HCT116 (cell line): Measurements from ENCODE around the gene WNT3A. TPM values are rescaled to one million over a fixed set of nuclear protein-coding genes. Genes with fewer than 3 reads are reported as not detected.

Experiments
- ATAC-seq: fragments of 200-7000 bp; cut with Tn5 transposase; 2 replicates; pipeline ENCODE4 v1.9.1; 2020; ENCODE audit warnings: mild to moderate bottlenecking, moderate library complexity
- BruUV-seq: library from RNA; stranded (reverse); fragments of 400-500 nt; replicated peaks from 2 replicates; lab custom pipeline; 2021; lab: Mats Ljungman, UMichigan
- CTCF ChIA-PET: fragments of 300-600 bp; sonication (Branson Sonifier 250); formaldehyde crosslinking; loops from one replicate; lab custom pipeline; 2021; ENCODE audit warnings: antibody characterized with exemption; lab: Charles Lee
- POLR2A ChIA-PET: fragments of 300-600, 350-600 bp; sonication (Branson Sonifier 250); formaldehyde crosslinking; loops from one replicate; lab custom pipeline; 2021; ENCODE audit warnings: antibody characterized with exemption; lab: Charles Lee
- RAD21 ChIA-PET, 2 experiments: fragments of 300-600 bp; sonication (Branson Sonifier 250); formaldehyde crosslinking; loops; one replicate each; lab custom pipeline; 2023; ENCODE audit warnings: low total read pairs in 2 of 2; ENCODE audit not compliant: uncharacterized antibody in 2 of 2, unreplicated experiment in 2 of 2, low non-redundant PET in 1 of 2; lab: Charles Lee
- DNase-seq: peaks from one replicate; pipeline ENCODE4 v3.0.0-alpha.2; 2010; ENCODE audit warnings: low read depth, low spot score
- H2AFZ ChIP-seq: fragments of 200-600 bp; shearing (Covaris generic), sonication (generic); 2 replicates; pipeline ENCODE4 v1.6.1; 2017; ENCODE audit warnings: low read depth, mixed run types, mixed read lengths, antibody characterized with exemption, low read length; ENCODE audit not compliant: poor library complexity, severe bottlenecking
- H3K27ac ChIP-seq: 2 replicates; pipeline ENCODE4 v1.5.1; 2012; ENCODE audit warnings: low read depth, low read length
- H3K27me3 ChIP-seq: fragments of 200-600 bp; sonication (generic); 2 replicates; pipeline ENCODE4 v1.6.1; 2016; ENCODE audit warnings: mixed run types, low read length, mixed read lengths; ENCODE audit not compliant: insufficient read depth
- H3K36me3 ChIP-seq, 2 experiments: fragments of 200-500 bp in 1 of 2; fragments of 200-600 bp in 1 of 2; sonication (Bioruptor generic) in 1 of 2; sonication (generic) in 1 of 2; 2 replicates each; pipeline versions ENCODE4 v1.5.1 to v1.6.1; 2014 to 2016; ENCODE audit warnings: low read length in 2 of 2, inconsistent platforms in 1 of 2, mixed read lengths in 1 of 2, mixed run types in 1 of 2; ENCODE audit not compliant: insufficient read depth in 2 of 2, control insufficient read depth in 1 of 2
- H3K4me1 ChIP-seq, 2 experiments: fragments of 200-600 bp in 1 of 2; sonication (generic) in 1 of 2; 2 replicates each; pipeline versions ENCODE4 v1.5.1 to v1.6.1; 2012 to 2017; ENCODE audit warnings: low read length in 2 of 2, inconsistent platforms in 1 of 2, mild to moderate bottlenecking in 1 of 2, mixed read lengths in 1 of 2, mixed run types in 1 of 2, moderate library complexity in 1 of 2; ENCODE audit not compliant: insufficient read depth in 2 of 2, control insufficient read depth in 1 of 2
- H3K4me2 ChIP-seq: fragments of 200-600 bp; sonication (generic); 2 replicates; pipeline ENCODE4 v1.6.1; 2017; ENCODE audit warnings: mixed run types, low read length, mixed read lengths
- H3K4me3 ChIP-seq, 2 experiments: fragments of 200-600 bp in 1 of 2; sonication (generic) in 1 of 2; replicated peaks in 1 of 2; 2 replicates each; pipeline ENCODE4 v1.5.1; 2011 to 2016; ENCODE audit warnings: low read length in 2 of 2, control low read depth in 1 of 2, low read depth in 1 of 2, mild to moderate bottlenecking in 1 of 2, mixed read lengths in 1 of 2, mixed run types in 1 of 2
- H3K79me2 ChIP-seq: fragments of 200-600 bp; sonication (generic); 2 replicates; pipeline ENCODE4 v1.6.1; 2017; ENCODE audit warnings: mild to moderate bottlenecking, mixed run types, low read length, moderate library complexity, mixed read lengths; ENCODE audit not compliant: insufficient read depth
- H3K9ac ChIP-seq: fragments of 200-600 bp; sonication (generic); 2 replicates; pipeline ENCODE4 v1.6.1; 2016; ENCODE audit warnings: low read length, mixed read lengths
- H3K9me2 ChIP-seq: fragments of 200-600 bp; sonication (generic), shearing (Covaris generic); 2 replicates; pipeline ENCODE4 v1.6.1; 2017; ENCODE audit warnings: mixed run types, mild to moderate bottlenecking, moderate library complexity; ENCODE audit not compliant: insufficient read depth
- H3K9me3 ChIP-seq, 2 experiments: fragments of 200-500 bp in 1 of 2; fragments of 200-600 bp in 1 of 2; sonication (Bioruptor generic) in 1 of 2; sonication (generic) in 1 of 2; 2 replicates each; pipeline ENCODE4 v1.6.1; 2014 to 2017; ENCODE audit warnings: low read length in 2 of 2, mixed read lengths in 2 of 2, inconsistent platforms in 1 of 2, low read depth in 1 of 2, mild to moderate bottlenecking in 1 of 2, mixed run types in 1 of 2, moderate library complexity in 1 of 2; ENCODE audit not compliant: control insufficient read depth in 1 of 2, insufficient read depth in 1 of 2
- H4K20me1 ChIP-seq: fragments of 200-600 bp; sonication (generic), shearing (Covaris generic); 2 replicates; pipeline ENCODE4 v1.6.1; 2017; ENCODE audit warnings: mixed run types, mild to moderate bottlenecking, moderate library complexity; ENCODE audit not compliant: insufficient read depth
- CBX3 ChIP-seq: IDR thresholded peaks from 2 replicates; pipeline ENCODE4 v1.6.1; 2012; ENCODE audit warnings: low read depth
- CEBPB ChIP-seq: IDR thresholded peaks from 2 replicates; pipeline ENCODE4 v1.6.1; 2012; ENCODE audit warnings: low read depth
- CTCF ChIP-seq, 3 experiments: fragments of 200-600 bp in 1 of 3; sonication (generic) in 1 of 3; IDR thresholded peaks in 2 of 3; conservative IDR thresholded peaks in 1 of 3; 2 replicates each; pipeline ENCODE4 v1.5.1; 2012 to 2017; ENCODE audit warnings: low read depth in 2 of 3, low read length in 2 of 3, antibody characterized with exemption in 1 of 3, borderline replicate concordance in 1 of 3, control low read depth in 1 of 3, mild to moderate bottlenecking in 1 of 3, mixed read lengths in 1 of 3, mixed run types in 1 of 3, moderate library complexity in 1 of 3; ENCODE audit not compliant: insufficient read depth in 1 of 3
- EGR1 ChIP-seq: IDR thresholded peaks from 2 replicates; pipeline ENCODE4 v1.6.1; 2012; ENCODE audit warnings: low read depth
- ELF1 ChIP-seq: IDR thresholded peaks from 2 replicates; pipeline ENCODE4 v1.6.1; 2012; ENCODE audit warnings: low read depth, borderline replicate concordance
- EZH2 ChIP-seq: fragments of 200-600 bp; sonication (generic); IDR thresholded peaks from 2 replicates; pipeline ENCODE4 v1.6.1; 2017; ENCODE audit warnings: antibody characterized with exemption, mixed run types
- EZH2phosphoT487 ChIP-seq: fragments of 200-600 bp; IDR thresholded peaks from 2 replicates; pipeline ENCODE4 v1.6.1; 2018; ENCODE audit warnings: antibody characterized with exemption, borderline replicate concordance
- FOSL1 ChIP-seq: IDR thresholded peaks from 2 replicates; pipeline ENCODE4 v1.6.1; 2012; ENCODE audit warnings: low read depth
- JUND ChIP-seq: IDR thresholded peaks from 2 replicates; pipeline ENCODE4 v1.6.1; 2012
- MAX ChIP-seq: IDR thresholded peaks from 2 replicates; pipeline ENCODE4 v1.6.1; 2012
- POLR2A ChIP-seq: IDR thresholded peaks from 2 replicates; pipeline ENCODE4 v1.7.0; 2011; ENCODE audit warnings: borderline replicate concordance; ENCODE audit not compliant: insufficient read depth, insufficient read length; ENCODE audit errors: extremely low read depth
- RAD21 ChIP-seq: IDR thresholded peaks from 2 replicates; pipeline ENCODE4 v1.6.1; 2012; ENCODE audit warnings: low read depth, mild to moderate bottlenecking
- REST ChIP-seq: IDR thresholded peaks from 2 replicates; pipeline ENCODE4 v1.6.1; 2012; ENCODE audit warnings: low read depth
- SIN3A ChIP-seq: IDR thresholded peaks from 2 replicates; pipeline ENCODE4 v1.6.1; 2012; ENCODE audit warnings: low read depth
- SP1 ChIP-seq: IDR thresholded peaks from 2 replicates; pipeline ENCODE4 v1.6.1; 2012; ENCODE audit warnings: low read depth
- SRF ChIP-seq: IDR thresholded peaks from 2 replicates; pipeline ENCODE4 v1.6.1; 2012; ENCODE audit warnings: low read depth
- YY1 ChIP-seq: IDR thresholded peaks from 2 replicates; pipeline ENCODE4 v1.6.1; 2011; ENCODE audit warnings: low read length, low read depth, moderate library complexity, mild to moderate bottlenecking; ENCODE audit not compliant: insufficient replicate concordance; ENCODE audit errors: extremely low read depth
- ZFX ChIP-seq: fragments of 450-650 bp; IDR thresholded peaks from 2 replicates; pipeline ENCODE4 v1.6.1; 2017
- intact Hi-C: fragments of 100-400 bp; cut with micrococcal nuclease; formaldehyde crosslinking; loops from 2 replicates; pipeline ENCODE4 v1.10.0; 2022
- total RNA-seq: library from RNA; stranded (reverse); gene quantifications from one replicate; pipeline ENCODE4 v1.2.1, GENCODE V29; 2021; ENCODE audit not compliant: unreplicated experiment

The WNT3A gene
- total RNA-seq, 1 experiment from 2014 or later: 3.7 TPM

- TF ChIP-seq CTCF (IDR thresholded peaks at IDR 0.05 in 2 of 3, conservative IDR thresholded peaks at IDR 0.05 in 1 of 3; ENCODE audit: borderline replicate concordance in 1 of 3, insufficient read depth in 1 of 3, low read depth in 2 of 3, low read length in 2 of 3): peak; percentile 92 to 97 (median 96)
- no peak for TF ChIP-seq ELF1
- TF ChIP-seq, all 23 proteins: peak for 2
Measured at GRCh38 chr1:227999056-227999930, 7.5 kb upstream of the WNT3A start (continued).

GRCh38 chr1:228000416-228000815, 6.4 kb upstream of the WNT3A start:
- H3K9me3 ChIP-seq: peaks cover 0 to 7% of the 10 kb centered on the region in 2 experiments; a peak in 1 of 4 replicates
- no peaks in the 10 kb centered on the region for H3K36me3 ChIP-seq
- no TSS peak for BruUV-seq
- intact Hi-C loops: no loop called here
- ChIA-PET CTCF (interaction anchor here (1.5 kb wide), 1 partner anchor 74 kb away, joined by 16 read pairs; no protein-coding TSS in a partner anchor), RAD21 (interaction anchor here in 1 of 2 experiments (1.1 kb wide), 1 partner anchor 81 kb away, joined by 4 read pairs; the partner anchor contains the start of gene ARF1), POLR2A (no interaction called here)
- H3K4me2 ChIP-seq: no peak overlapping the region
- no peaks in the 10 kb centered on the region for H3K9me2 ChIP-seq
- H3K79me2 ChIP-seq: no peaks in the 10 kb centered on the region
- no peaks in the 10 kb centered on the region for H3K27me3 ChIP-seq
- H3K4me3 ChIP-seq: no peak overlapping the region
- no peaks in the 10 kb centered on the region for H3K4me1 ChIP-seq
- ATAC-seq (no peak), DNase-seq (no peak)
- H3K9ac ChIP-seq: no peak overlapping the region
- H4K20me1 ChIP-seq: no peaks in the 10 kb centered on the region
- no peak overlapping the region for H3K27ac ChIP-seq
- H2AFZ ChIP-seq: no peak overlapping the region
- TF ChIP-seq FOSL1: no peak
- TF ChIP-seq ZFX: no peak
- no peak for TF ChIP-seq POLR2A
- TF ChIP-seq JUND: no peak
- no peak for TF ChIP-seq SP1
- no peak for TF ChIP-seq SRF
- TF ChIP-seq REST: no peak
- TF ChIP-seq MAX: no peak
- no peak for TF ChIP-seq RAD21
- TF ChIP-seq SIN3A: no peak
- no peak for TF ChIP-seq ELF1
- no peak for TF ChIP-seq YY1
- TF ChIP-seq EZH2: no peak
- TF ChIP-seq CBX3: no peak
- TF ChIP-seq CEBPB: no peak
- TF ChIP-seq EGR1: no peak
- TF ChIP-seq EZH2phosphoT487: no peak
